Suprapubic skin (tissue), 4 donors: ENCODE measurements around the gene LPCAT3.

Source experiments
- CTCF ChIP-seq, 2 donors: fragments of 200-600 bp in 1 of 2; fragments of 450-650 bp in 1 of 2; sonication (generic) in 1 of 2; IDR thresholded peaks; one replicate each; pipeline ENCODE4 v1.5.1; 2016 to 2019; ENCODE audit warnings: antibody characterized with exemption in 2 of 2, mild to moderate bottlenecking in 1 of 2, moderate library complexity in 1 of 2
- POLR2A ChIP-seq, 2 donors: fragments of 450-650 bp; IDR thresholded peaks; one replicate each; pipeline ENCODE4 v1.6.1; 2017; ENCODE audit warnings: antibody characterized with exemption in 2 of 2, mild to moderate bottlenecking in 2 of 2, moderate library complexity in 2 of 2
- POLR2AphosphoS5 ChIP-seq, 3 donors: sonication (generic); formaldehyde crosslinking; IDR thresholded peaks; one replicate each; pipeline ENCODE4 v1.6.1; 2017; ENCODE audit warnings: antibody characterized with exemption in 3 of 3

- TF ChIP-seq CTCF (IDR thresholded peaks at IDR 0.05) = no peak
- no peak for TF ChIP-seq POLR2AphosphoS5 (IDR thresholded peaks at IDR 0.05)
- no peak for TF ChIP-seq POLR2A (IDR thresholded peaks at IDR 0.05)
Measured at GRCh38 chr12:6939191-6939540, 79.1 kb downstream of the LPCAT3 start.
